Inflammatory macrophage treated with lipopolysaccharide for 1 hour (primary cell): ENCODE results near the gene CTBP1.
"Not testable (repeated sequence)": the region's sequence is repeated elsewhere in the genome, so short reads cannot be mapped to it uniquely, and the experiment has no call there.

ENCODE experiments used
- DNase-seq, 2 donors: peaks; one replicate each; pipeline ENCODE4 v3.0.0-alpha.2; 2020 to 2022

The CTBP1 gene

GRCh38 chr4:1248245-1249147 is at the start of gene CTBP1:
Gene CTBP1 (minus strand): TSS chr4:1249130. CDS start chr4:1241331, 7,799 bp downstream.
- DNase-seq = peak; percentile 66 to 83

GRCh38 chr4:1298461-1298860 is 49.5 kb upstream of the CTBP1 start:
- no peak for DNase-seq

GRCh38 chr4:1297456-1298325 is 48.8 kb upstream of the CTBP1 start:
- no peak for DNase-seq

GRCh38 chr4:1297023-1297395 is 48.1 kb upstream of the CTBP1 start:
- no peak for DNase-seq

GRCh38 chr4:1296324-1297022 is 47.5 kb upstream of the CTBP1 start:
- DNase-seq = no peak

- no peak for DNase-seq
Observed at GRCh38 chr4:1295405-1296055, 46.6 kb upstream of the CTBP1 start.

- no peak for DNase-seq
Observed at GRCh38 chr4:1294891-1295290, 46.0 kb upstream of the CTBP1 start.

GRCh38 chr4:1294424-1294823 is 45.5 kb upstream of the CTBP1 start:
- DNase-seq = no peak

- DNase-seq = no peak
Observed at GRCh38 chr4:1293991-1294390, 45.1 kb upstream of the CTBP1 start.

- DNase-seq = no peak
Observed at GRCh38 chr4:1293531-1293941, 44.6 kb upstream of the CTBP1 start.

GRCh38 chr4:1292703-1293011 is 43.7 kb upstream of the CTBP1 start:
- not testable (repeated sequence) for DNase-seq

- no peak for DNase-seq
Observed at GRCh38 chr4:1291996-1292702, 43.2 kb upstream of the CTBP1 start.

GRCh38 chr4:1291091-1291490 is 42.2 kb upstream of the CTBP1 start:
- DNase-seq = no peak

- no peak for DNase-seq
Observed at GRCh38 chr4:1290165-1290977, 41.4 kb upstream of the CTBP1 start.

- peak; percentile 96 to 98 for DNase-seq
Observed at GRCh38 chr4:1289207-1290164, 40.6 kb upstream of the CTBP1 start, which contains the start of gene MAEA. Gene MAEA (plus strand): TSS chr4:1289891. CDS start chr4:1289914, 23 bp downstream.

- DNase-seq = no peak
Observed at GRCh38 chr4:1288786-1289185, 39.9 kb upstream of the CTBP1 start.

- DNase-seq = peak in 1 of 2 donors; percentile 55
Observed at GRCh38 chr4:1285790-1286553, 37.0 kb upstream of the CTBP1 start.

GRCh38 chr4:1285151-1285789 is 36.3 kb upstream of the CTBP1 start:
- DNase-seq = no peak

- DNase-seq = no peak
Observed at GRCh38 chr4:1283711-1284110, 34.8 kb upstream of the CTBP1 start.
